Stimulated activated CD8-positive, alpha-beta memory T cell treated with anti-CD3 and anti-CD28 coated beads, Interleukin-15, amount 100 ng/mL, for 24 hours (primary cell): ENCODE data around the gene FABP2.
"Not testable (repeated sequence)": the region's sequence is repeated elsewhere in the genome, so short reads cannot be mapped to it uniquely, and the experiment has no call there.

ENCODE experiments used
- DNase-seq: peaks from one replicate; pipeline ENCODE4 v3.0.0-alpha.2; 2020; ENCODE audit warnings: low read depth

FABP2 gene

GRCh38 chr4:119321921-119322687, at the start of gene FABP2:
Gene FABP2, minus strand, starts transcription at chr4:119322138. Its CDS starts 36 bp downstream, at chr4:119322102.
- DNase-seq: no peak

GRCh38 chr4:119370951-119371683, 49.2 kb upstream of the FABP2 start:
- DNase-seq: not testable (repeated sequence)

DNA sequence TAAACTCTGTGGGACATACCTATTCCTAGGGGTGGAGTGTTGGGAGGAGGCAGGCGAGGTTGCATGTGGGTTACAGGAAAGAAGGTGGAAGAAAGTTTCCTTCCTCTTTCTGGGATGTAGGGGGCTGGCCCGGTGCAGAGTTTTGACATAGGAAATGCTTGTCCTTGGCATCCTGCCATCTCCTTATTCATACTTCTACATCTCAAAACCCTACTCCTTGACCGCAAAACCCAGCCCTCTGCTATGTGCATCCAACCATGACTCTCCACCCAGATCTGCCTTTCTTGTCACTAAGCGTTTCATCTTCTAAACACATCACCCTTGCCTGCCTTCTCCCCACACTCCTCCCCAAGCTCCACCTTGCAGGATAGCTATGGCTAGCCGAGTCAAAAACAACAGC, 48.5 kb upstream of the FABP2 start:
- not testable (repeated sequence) for DNase-seq

GRCh38 chr4:119366802-119367201, 44.9 kb upstream of the FABP2 start:
- DNase-seq: not testable (repeated sequence)

GRCh38 chr4:119364203-119364602, 42.3 kb upstream of the FABP2 start:
- not testable (repeated sequence) for DNase-seq

GRCh38 chr4:119363372-119363771, 41.4 kb upstream of the FABP2 start:
- not testable (repeated sequence) for DNase-seq

DNA sequence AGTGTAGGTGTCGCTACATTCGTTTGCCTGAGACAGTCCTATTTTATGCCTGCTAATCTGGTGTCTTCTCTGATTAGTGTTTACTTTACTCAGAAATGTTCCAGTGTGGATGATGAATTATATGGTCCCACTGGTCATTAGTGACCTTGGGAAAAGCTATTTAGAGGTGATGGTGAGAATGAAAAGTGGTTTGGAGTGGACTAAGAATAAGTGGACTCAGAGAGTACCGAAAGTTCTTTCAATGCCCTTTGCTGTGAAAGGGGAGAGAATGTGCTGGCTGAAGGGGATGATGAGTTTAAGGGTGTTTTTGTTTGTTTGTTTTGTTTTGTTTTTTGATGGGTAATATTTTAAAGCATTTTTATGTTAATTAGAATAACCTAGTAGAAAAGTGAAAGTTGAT, 40.5 kb upstream of the FABP2 start:
- DNase-seq: not testable (repeated sequence)

GRCh38 chr4:119359873-119360272, 37.9 kb upstream of the FABP2 start:
- not testable (repeated sequence) for DNase-seq

DNA sequence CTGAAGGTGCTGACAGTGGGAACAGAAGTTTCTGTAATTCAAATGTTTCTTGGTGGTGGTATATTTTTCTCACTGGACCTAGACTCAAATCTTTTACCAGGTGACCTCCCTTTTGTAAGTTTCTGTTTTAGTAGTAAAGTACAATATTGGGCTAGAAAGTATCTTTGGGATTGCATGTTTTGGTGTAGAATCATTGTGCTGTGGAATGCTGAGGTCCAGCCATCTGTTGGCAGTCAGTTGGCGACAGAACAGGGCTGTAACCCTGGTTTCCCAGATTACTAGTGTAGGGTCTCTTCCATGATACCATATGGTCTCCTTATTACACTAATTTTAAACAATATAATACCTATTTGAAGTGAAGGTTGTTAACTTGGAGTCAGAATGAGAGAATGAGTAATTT, 34.9 kb upstream of the FABP2 start:
- not testable (repeated sequence) for DNase-seq

DNA sequence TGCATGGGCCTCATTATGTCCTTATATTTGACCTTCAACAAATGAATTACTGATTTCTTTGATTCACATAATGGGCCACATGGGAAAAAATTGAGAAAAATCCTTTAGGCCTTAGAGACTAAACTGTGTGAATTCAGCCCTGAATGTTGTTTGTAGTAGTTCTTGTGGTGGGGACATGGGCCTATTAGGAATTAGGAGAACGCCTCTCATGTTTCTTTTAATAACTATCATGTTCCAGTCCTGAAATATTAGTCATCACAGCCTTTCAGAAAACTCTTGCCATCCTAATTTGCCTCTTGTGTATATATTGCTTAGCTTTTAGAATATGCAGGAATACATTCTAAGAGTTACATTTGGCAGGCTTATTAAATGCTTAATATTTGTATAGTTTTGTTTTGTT, 34.1 kb upstream of the FABP2 start:
- not testable (repeated sequence) for DNase-seq

- DNase-seq: not testable (repeated sequence)
These were observed 31.4 kb upstream of the FABP2 start for GRCh38 chr4:119353364-119353763.

- DNase-seq: not testable (repeated sequence)
These were observed 26.2 kb upstream of the FABP2 start for GRCh38 chr4:119348169-119348568.

DNA sequence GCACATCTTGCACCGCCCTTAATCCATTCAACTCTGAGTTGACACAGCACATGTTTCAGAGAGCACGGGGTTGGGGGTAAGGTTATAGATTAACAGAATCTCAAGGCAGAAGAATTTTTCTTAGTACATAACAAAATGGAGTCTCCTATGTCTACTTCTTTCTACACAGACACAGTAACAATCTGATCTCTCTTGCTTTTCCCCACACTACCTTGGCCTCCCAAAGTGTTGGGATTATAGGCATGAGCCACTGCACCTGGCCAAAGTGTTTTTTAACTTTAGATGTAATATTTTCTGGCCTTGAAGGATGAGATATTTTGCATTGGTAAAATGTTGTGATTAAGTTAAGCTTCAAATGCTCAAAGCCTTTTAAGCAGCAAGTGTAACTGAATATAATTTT, 21.4 kb upstream of the FABP2 start:
- DNase-seq: not testable (repeated sequence)

DNA sequence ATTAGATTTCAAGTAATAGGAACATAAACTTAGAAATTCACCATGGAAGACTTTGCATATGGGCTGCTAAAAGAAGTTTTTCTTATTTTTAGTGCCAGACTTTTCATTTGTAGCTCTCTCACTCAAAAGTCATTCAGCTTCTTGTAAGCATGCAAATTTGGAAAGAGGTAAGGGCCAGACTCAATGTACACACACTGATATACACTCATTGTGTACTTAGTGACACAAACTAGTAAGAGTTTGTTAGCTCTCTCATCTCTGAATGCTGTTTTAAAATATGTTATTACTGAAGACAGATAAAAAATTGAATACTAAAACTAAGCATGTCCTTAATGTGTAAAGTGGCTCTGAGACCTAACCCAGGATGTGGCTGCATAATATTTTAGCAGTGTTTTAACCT, 18.0 kb upstream of the FABP2 start:
- DNase-seq: not testable (repeated sequence)

- no peak for DNase-seq
These were observed 15.1 kb upstream of the FABP2 start for GRCh38 chr4:119337010-119337409.

GRCh38 chr4:119336332-119336979, 14.5 kb upstream of the FABP2 start:
- not testable (repeated sequence) for DNase-seq

DNA sequence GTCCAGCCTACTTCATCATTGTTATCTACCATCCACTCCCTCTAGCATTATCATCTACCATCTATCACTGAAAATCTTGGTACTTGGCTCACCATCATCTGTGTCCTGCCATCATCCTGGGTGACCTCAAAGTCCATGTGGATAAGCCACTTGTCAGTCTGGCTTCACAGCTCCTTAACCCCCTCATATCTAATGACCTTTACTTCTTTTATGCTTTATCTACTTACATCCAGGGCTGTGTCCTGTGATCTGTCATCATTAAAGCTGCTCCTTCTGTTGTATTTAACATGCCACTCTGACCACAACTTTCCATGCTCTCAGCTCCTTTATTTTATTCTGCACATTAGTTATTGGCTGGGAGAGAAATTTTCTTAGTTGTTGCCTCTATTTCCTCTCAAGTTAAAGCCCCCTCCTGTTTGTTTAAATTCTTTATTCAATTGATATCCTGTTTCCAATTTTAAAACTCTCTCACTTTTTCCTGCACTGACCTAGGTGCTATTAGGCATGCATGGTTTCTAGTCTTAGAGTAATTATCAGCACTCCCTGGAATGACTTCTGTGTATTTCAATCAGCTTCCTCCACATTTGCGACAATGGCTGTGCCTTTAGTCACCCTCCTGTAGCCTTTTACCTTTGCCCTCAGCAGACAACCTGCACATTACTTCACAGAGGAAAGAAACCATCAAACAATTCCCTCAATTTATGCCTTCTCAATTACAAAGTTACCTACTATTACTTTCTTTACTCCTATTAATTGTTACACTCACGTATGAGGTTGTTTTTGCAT, 8.1 kb upstream of the FABP2 start:
- no peak for DNase-seq

DNA sequence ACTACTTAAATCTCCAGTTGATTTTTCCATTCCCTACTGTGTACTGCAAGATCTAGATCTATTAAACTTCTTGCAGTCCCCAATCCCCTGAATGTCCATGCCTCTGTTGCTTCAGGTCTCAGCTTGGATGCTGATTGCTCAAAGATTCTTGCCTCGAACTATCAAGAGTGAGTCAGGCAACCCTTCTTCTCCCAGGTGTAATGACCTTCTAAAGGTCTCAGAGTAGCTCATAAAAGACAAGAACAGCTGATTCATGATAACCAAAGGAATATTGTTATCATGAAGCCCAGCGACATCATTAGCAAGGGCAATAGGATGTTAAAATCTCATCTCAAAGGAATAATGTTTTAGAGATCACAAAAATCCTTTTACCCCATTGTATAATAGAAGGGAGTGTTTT, 6.8 kb upstream of the FABP2 start:
- no peak for DNase-seq

DNA sequence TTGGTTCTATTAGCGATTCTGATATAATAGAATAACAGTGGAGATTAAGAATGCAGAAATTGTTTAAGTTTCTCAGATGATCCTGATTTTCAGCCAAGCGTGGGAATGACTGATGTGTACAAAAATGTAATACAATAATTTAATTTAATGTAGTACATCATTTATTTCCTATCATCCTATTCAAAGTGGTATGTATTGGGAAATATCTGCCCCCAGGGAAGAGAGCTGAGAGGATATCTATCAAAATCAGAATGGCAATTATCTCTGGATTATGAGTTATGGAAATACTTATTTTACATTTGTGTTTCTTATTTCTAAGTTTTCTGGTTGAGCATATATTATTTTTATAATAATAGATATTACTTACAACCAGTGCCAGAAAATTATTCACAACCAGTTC, 3.9 kb downstream of the FABP2 start:
- DNase-seq: no peak

DNA sequence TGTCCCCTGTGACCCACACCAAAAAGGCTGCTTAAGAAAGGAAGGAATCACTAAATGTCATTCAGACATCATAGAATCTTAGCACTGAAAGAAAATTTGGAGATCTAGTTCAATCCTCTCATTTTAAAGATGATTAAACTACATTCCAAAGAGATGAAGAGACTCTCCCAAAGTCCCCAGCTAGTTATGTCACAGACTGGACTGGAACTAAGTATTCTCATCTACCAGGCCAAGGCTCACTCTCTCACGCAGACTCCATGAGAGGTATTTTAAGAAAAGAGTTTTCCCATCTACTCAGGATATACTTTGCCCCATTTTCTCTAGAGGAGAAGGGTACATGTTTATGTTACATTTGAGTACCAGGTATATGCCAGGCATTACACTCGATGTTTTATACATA, 6.9 kb downstream of the FABP2 start:
- DNase-seq: no peak

- DNase-seq: no peak
These were observed 7.6 kb downstream of the FABP2 start for GRCh38 chr4:119314356-119314755.

DNA sequence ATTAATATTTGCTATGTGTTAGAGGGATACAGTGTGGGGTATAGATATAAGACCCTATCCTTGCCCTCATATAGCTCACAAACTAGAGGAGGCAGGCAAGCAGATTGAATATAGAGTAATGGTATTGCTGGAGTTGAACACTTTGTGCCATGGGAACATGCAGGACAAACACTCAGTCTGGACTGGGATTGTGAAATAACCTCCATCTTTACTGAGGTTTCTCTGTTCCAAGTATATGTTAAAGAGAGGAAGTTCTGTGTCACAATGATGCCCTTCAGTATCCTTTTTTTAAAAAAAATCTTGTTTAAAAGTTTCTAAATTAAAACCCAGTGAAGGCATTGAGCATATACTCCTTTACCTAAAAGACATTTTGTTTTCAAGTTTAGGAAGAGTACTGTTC, 8.7 kb downstream of the FABP2 start:
- no peak for DNase-seq
